22Rv1 (cell line): ENCODE measurements around the gene PSMA6.
A peak's percentile ranks its signal among the peaks of the same experiment; 100 is the strongest.

Source experiments
- H3K27ac ChIP-seq: fragments of 450-650 bp; 2 replicates; pipeline ENCODE4 v1.5.1; 2017
- ZFX ChIP-seq: fragments of 450-650 bp; IDR thresholded peaks from 2 replicates; pipeline ENCODE4 v1.6.1; 2017; ENCODE audit warnings: antibody characterized with exemption, borderline replicate concordance
- TF ChIP-seq, protein P1 (sequence below): fragments of 450-650 bp; IDR thresholded peaks from 2 replicates; pipeline ENCODE4 v1.5.1; 2017; ENCODE audit warnings: mild to moderate bottlenecking

Gene PSMA6

DNA sequence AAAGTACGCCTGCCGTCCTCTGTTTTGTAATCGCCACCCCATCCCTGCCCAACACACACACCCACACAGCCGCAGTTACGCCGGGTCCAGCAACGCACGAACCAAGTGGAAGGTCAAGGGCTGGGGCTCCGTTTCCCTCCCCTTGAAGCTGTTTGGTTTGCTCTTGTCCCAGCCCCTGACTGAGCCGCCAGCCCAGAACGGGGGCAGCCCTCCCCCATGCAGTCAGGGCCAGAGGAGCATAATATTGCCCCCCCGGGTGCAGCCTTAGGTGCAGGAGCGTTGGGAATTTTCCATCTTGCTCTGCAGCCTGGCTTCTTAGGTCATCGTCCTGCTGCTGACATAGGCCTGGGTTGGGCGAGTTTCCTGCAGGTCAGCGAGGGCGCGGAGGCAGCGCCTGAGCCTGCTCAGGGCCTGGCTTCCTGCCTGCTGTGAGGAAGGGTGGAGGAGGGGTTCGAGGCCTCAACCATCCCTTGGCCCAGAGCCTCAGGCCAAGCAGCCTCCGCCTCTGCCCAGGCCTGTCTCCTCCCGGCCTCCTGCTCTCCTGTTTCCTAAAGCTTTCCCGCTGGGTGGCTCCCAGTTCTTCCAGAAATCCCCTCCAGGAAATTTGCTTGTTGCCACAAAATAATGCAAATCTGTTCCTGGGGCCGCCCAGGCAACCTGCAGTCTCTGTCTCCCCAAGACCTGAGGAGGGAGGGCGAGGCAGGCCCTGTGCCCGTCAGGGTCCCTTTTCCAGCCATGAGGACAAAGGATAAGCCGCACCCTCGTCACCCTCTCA is 44.5 kb downstream of the PSMA6 start:
- no peak for TF ChIP-seq ZFX
- TF ChIP-seq, protein P1, sequence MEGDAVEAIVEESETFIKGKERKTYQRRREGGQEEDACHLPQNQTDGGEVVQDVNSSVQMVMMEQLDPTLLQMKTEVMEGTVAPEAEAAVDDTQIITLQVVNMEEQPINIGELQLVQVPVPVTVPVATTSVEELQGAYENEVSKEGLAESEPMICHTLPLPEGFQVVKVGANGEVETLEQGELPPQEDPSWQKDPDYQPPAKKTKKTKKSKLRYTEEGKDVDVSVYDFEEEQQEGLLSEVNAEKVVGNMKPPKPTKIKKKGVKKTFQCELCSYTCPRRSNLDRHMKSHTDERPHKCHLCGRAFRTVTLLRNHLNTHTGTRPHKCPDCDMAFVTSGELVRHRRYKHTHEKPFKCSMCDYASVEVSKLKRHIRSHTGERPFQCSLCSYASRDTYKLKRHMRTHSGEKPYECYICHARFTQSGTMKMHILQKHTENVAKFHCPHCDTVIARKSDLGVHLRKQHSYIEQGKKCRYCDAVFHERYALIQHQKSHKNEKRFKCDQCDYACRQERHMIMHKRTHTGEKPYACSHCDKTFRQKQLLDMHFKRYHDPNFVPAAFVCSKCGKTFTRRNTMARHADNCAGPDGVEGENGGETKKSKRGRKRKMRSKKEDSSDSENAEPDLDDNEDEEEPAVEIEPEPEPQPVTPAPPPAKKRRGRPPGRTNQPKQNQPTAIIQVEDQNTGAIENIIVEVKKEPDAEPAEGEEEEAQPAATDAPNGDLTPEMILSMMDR = no peak
- peak overlapping the region; percentile 38; the same call in 1 of the 2 replicates for H3K27ac ChIP-seq

DNA sequence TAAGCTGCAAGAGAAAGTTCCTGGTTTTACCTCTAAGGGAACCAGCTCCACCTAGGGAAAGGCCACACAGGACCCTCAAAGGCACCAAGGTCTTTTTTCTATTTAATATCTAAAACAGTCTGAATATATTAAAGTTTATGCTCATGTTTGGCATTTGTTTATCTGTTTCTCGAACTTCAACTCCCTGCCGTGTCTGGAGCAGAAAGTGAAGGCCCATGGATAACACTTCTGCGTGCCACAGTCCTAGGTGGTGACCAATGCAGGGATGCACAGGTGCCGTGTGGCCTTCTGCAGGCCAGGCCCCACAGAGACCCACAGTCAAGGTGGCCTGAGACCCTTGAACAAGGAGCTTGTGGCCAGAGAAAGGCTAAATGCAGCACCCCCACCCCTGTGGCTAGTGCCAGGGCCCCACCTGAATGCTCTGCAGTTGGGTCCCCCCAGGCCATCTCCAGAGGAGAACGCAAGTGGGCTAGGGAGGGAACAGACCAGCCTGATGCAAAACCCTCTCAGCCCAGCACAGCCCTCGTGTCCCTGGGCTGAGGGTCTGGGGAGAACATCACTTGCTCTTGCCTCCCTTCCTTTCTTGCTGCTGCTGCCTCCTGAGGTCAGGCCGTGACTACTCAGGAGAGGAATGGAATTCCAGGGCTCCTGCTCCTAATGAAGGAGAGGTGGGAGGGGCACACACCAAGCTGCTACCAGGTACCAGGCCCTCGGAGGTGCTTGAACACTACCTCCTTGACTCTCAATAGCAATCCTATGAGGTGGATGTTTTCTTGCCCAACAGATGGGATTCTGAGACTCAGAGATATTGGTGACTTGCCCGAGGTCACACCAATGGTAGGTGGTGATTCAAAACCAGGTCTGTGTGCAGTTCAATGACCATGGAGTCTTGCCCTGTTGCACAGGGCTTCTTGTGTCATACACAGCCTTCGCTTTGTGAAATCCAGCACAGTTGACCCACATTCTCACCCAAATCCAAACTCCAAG is 45.4 kb downstream of the PSMA6 start:
- TF ChIP-seq ZFX = no peak
- TF ChIP-seq, protein P1 = no peak
- H3K27ac ChIP-seq = no peak overlapping the region

DNA sequence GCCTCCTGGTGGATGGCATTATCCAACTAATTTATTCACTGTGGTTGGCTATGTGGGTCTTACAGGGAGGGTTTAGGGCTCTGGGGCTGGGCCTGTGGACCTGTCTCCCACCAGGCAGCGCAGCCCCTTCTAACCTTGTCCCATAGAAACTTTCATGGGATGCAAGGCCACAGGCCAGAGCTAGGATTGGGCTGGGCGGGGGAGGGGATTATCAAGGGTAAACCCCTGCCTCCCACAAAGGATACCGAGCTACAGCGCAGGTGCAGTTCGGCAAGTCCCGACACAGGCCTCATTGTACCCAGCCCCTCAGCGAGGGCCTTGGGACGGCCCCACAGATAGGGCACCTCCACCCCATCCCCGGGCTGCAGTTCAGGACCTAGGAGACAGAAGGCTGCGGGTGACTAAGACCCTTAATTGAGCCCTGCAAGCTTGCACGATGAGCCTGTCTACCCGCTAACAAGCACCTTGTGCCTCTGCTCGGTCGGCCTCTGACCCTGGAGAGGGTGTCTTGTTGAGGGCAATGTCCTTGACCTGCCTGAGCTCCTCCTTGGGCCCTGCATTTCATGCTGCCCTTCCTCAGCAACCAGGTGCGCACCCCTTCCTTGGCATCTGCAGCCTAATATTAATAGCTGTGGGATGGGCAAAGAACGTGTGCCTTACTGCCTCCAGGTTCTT is 46.7 kb downstream of the PSMA6 start:
- H3K27ac ChIP-seq = no peak overlapping the region
- TF ChIP-seq ZFX = no peak
- TF ChIP-seq, protein P1 = no peak

DNA sequence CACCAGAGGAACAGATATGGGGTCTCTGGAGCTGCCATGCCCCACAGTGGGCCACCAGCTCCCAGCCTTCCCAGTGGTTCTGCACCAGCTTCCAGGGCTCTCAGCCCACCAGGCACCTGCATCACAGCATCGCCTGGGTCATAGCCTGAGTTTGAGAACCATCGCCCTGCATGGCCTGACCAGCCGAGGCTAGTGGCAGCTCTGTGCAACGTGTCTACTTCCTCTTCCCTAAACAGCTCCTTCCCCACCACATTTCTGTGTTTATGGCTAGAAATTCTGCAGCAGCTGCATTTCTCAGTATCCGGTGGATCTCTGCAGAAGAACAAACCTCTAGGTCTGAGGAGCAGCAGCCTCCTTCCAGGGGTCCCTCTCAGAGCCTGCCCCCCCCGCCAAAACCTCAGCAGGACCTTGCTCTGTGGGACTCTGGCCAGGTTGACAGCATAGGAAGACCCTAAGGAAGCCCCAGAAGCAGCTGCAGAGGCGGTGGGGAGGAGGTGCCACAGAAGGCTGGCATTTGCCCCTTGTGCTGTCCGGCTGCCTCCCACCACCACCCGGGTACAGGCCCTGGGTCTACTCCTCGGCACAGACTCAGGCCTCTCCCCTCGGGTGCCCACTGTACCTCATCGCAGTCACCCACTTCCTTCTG is 47.7 kb downstream of the PSMA6 start:
- no peak overlapping the region for H3K27ac ChIP-seq

DNA sequence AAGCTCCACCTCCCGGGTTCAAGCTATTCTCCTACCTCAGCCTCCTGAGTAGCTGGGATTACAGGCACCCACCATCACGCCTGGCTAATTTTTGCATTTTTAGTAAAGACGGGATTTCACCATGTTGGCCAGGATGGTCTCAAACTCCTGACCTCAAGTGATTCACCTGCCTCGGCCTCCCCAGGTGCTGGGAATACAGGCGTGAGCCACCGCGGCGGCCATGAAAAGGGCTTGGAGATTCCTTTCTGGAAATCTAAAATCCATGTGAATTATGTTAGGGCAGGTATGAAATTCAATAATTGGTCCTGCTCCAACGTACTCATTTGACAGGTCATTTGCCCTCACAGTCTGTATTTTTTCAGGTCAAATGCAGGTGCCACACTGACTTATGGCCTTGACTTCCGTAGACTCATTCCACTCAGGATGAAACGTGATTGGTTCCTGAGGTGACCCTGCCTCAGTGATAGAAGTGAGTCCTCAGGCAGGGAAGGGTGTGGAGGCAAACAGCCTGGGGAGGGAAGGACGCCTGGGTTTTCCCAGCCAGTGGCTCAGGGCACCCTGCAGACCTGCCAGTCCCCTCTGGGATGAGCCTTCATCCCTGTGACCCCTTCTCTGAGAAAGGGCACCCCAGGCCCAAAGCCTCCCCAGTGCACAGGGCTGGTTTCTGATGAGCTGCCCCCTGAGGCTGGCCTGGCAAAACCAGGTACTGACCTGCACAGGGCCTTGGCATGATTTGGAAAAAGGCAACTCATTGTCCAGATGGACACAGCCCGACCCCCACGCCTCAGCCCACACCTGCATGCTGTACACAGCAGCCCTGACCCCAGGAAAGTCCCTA is 48.7 kb downstream of the PSMA6 start:
- peak overlapping the region; percentile 89 for H3K27ac ChIP-seq
- TF ChIP-seq, protein P1 = no peak
- TF ChIP-seq ZFX = no peak

More for the DNA sequence above, 47.7 kb downstream of the PSMA6 start:
- no peak for TF ChIP-seq ZFX
- TF ChIP-seq, protein P1 = no peak

DNA sequence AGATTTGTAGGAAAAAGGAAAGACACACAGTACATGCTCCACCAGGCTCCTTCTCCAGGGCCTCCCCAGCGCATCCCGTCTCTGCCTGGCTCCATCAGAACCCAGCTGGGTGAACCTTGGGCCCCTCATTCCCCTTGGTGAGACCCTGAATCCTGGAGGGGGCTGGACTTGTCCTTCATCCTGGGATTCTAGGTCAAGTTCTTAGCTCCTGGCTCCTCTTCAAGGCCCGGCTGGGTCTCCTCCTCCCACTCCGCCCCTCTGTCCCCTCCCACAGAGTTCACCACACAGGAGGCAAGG is 49.2 kb downstream of the PSMA6 start:
- peak overlapping the region; percentile 89 for H3K27ac ChIP-seq
- no peak for TF ChIP-seq ZFX
- TF ChIP-seq, protein P1 = no peak
